Type B pancreatic cell (in vitro differentiated cells): ENCODE results near the gene COQ8B. TPM values are rescaled to one million over a fixed set of nuclear protein-coding genes. Genes with fewer than 3 reads are reported as not detected.

Experiments
- DNase-seq: peaks from one replicate; pipeline ENCODE4 v3.0.0; 2021; ENCODE audit warnings: mixed read lengths; ENCODE audit not compliant: unreplicated experiment; ENCODE audit errors: extremely low spot score
- H3K27ac Mint-ChIP-seq: 2 replicates; pipeline ENCODE4 v1.8.0; 2021; ENCODE audit warnings: mild to moderate bottlenecking, mixed read lengths
- H3K27me3 Mint-ChIP-seq: 2 replicates; pipeline ENCODE4 v1.8.0; 2021; ENCODE audit warnings: mixed read lengths
- H3K36me3 Mint-ChIP-seq: 2 replicates; pipeline ENCODE4 v1.8.0; 2021; ENCODE audit warnings: mixed read lengths
- H3K4me1 Mint-ChIP-seq: one replicate; pipeline ENCODE4 v1.8.0; 2021; ENCODE audit warnings: mixed read lengths; ENCODE audit not compliant: unreplicated experiment
- H3K4me3 Mint-ChIP-seq: 2 replicates; pipeline ENCODE4 v1.8.0; 2021; ENCODE audit warnings: mild to moderate bottlenecking, mixed read lengths
- H3K9me3 Mint-ChIP-seq: 2 replicates; pipeline ENCODE4 v1.8.0; 2021; ENCODE audit warnings: mixed read lengths
- CTCF ChIP-seq: fragments of 200-600 bp; sonication (generic); conservative IDR thresholded peaks from 2 replicates; pipeline ENCODE4 v1.5.0; 2021; ENCODE audit warnings: antibody characterized with exemption, mild to moderate bottlenecking
- total RNA-seq: library from RNA; stranded (reverse); gene quantifications from 2 replicates; pipeline ENCODE4 v1.2.1, GENCODE V29; 2021; ENCODE audit warnings: low replicate concordance

Gene COQ8B
- total RNA-seq, 1 donor from 2014 or later = 48.4 TPM

GRCh38 chr19:40683437-40683836 lies 33.2 kb downstream of the COQ8B start:
- no peak overlapping the region for H3K27ac Mint-ChIP-seq
- TF ChIP-seq CTCF = no peak
- no peak for DNase-seq
- H3K36me3 Mint-ChIP-seq = peaks cover 18% of the 10 kb centered on the region
- H3K4me1 Mint-ChIP-seq = peaks cover 3% of the 10 kb centered on the region
- no peak overlapping the region for H3K4me3 Mint-ChIP-seq
- H3K27me3 Mint-ChIP-seq = no peaks in the 10 kb centered on the region
- H3K9me3 Mint-ChIP-seq = no peaks in the 10 kb centered on the region

GRCh38 chr19:40682431-40682964 lies 34.2 kb downstream of the COQ8B start:
- H3K9me3 Mint-ChIP-seq = no peaks in the 10 kb centered on the region
- H3K36me3 Mint-ChIP-seq = peaks cover 24% of the 10 kb centered on the region
- no peak overlapping the region for H3K4me3 Mint-ChIP-seq
- no peaks in the 10 kb centered on the region for H3K27me3 Mint-ChIP-seq
- no peak for TF ChIP-seq CTCF
- peaks cover 3% of the 10 kb centered on the region for H3K4me1 Mint-ChIP-seq
- DNase-seq = no peak
- H3K27ac Mint-ChIP-seq = no peak overlapping the region

GRCh38 chr19:40681039-40681438 lies 35.6 kb downstream of the COQ8B start:
- H3K27ac Mint-ChIP-seq = no peak overlapping the region
- no peaks in the 10 kb centered on the region for H3K9me3 Mint-ChIP-seq
- DNase-seq = no peak
- TF ChIP-seq CTCF = no peak
- H3K4me1 Mint-ChIP-seq = peaks cover 3% of the 10 kb centered on the region
- no peaks in the 10 kb centered on the region for H3K27me3 Mint-ChIP-seq
- peaks cover 20% of the 10 kb centered on the region for H3K36me3 Mint-ChIP-seq
- no peak overlapping the region for H3K4me3 Mint-ChIP-seq

- Mint-ChIP-seq H3K27ac (no peak overlapping the region), H3K27me3 (no peaks in the 10 kb centered on the region), H3K36me3 (peaks cover 13% of the 10 kb centered on the region), H3K4me1 (no peaks in the 10 kb centered on the region), H3K9me3 (no peaks in the 10 kb centered on the region), H3K4me3 (no peak overlapping the region)
- TF ChIP-seq CTCF = no peak
- DNase-seq = no peak
Measured at GRCh38 chr19:40677156-40677555, 39.5 kb downstream of the COQ8B start.

GRCh38 chr19:40674291-40674690 lies 42.4 kb downstream of the COQ8B start:
- Mint-ChIP-seq H3K4me3 (no peak overlapping the region), H3K27me3 (no peaks in the 10 kb centered on the region), H3K27ac (no peak overlapping the region), H3K4me1 (no peaks in the 10 kb centered on the region), H3K36me3 (peaks cover 24% of the 10 kb centered on the region), H3K9me3 (peaks cover 3% of the 10 kb centered on the region)
- DNase-seq = no peak
- no peak for TF ChIP-seq CTCF

GRCh38 chr19:40673397-40673796 lies 43.3 kb downstream of the COQ8B start:
- no peaks in the 10 kb centered on the region for H3K27me3 Mint-ChIP-seq
- H3K27ac Mint-ChIP-seq = no peak overlapping the region
- no peak overlapping the region for H3K4me3 Mint-ChIP-seq
- no peak for TF ChIP-seq CTCF
- H3K36me3 Mint-ChIP-seq = peaks cover 28% of the 10 kb centered on the region
- H3K4me1 Mint-ChIP-seq = no peaks in the 10 kb centered on the region
- peaks cover 8% of the 10 kb centered on the region for H3K9me3 Mint-ChIP-seq
- no peak for DNase-seq
